ENCODE measurements around the gene SPACA5.
"Not testable (repeated sequence)": the region's sequence is repeated elsewhere in the genome, so short reads cannot be mapped to it uniquely, and the experiment has no call there.

SPACA5 gene

DNA sequence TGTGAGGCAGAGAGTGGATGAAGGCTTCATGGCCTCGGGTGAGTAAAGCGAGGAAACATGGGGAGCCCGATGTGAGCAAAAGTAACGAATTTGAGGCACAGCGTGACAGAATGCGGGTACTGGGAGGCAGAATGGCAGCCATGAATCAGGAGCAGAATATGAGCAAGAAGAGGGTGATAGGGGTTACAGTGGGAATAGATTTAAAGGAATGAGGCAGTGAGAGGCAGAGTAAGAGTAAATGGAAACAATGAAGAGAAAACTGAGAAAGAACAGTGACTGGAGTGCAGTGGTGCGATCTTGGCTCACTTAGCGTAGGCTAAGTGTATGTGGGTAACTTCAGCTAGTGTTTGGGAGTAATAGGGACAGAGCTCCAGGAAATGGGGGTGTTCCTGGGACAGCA is at the start of gene SPACA5:
Gene SPACA5 (plus strand): TSS at position 301 of the 400 bp plus-strand sequence. CDS start 815 bp downstream, outside the sequence.
- not testable (repeated sequence) for DNase-seq

- DNase-seq = not testable (repeated sequence)
These were observed 48.6 kb upstream of the SPACA5 start for GRCh38 chrX:47958206-47958605.

GRCh38 chrX:47958761-47959342 is 47.9 kb upstream of the SPACA5 start:
- DNase-seq = no peak

GRCh38 chrX:47960406-47960805 is 46.4 kb upstream of the SPACA5 start:
- DNase-seq = no peak

GRCh38 chrX:47961830-47962229 is 45.0 kb upstream of the SPACA5 start:
- not testable (repeated sequence) for DNase-seq

DNA sequence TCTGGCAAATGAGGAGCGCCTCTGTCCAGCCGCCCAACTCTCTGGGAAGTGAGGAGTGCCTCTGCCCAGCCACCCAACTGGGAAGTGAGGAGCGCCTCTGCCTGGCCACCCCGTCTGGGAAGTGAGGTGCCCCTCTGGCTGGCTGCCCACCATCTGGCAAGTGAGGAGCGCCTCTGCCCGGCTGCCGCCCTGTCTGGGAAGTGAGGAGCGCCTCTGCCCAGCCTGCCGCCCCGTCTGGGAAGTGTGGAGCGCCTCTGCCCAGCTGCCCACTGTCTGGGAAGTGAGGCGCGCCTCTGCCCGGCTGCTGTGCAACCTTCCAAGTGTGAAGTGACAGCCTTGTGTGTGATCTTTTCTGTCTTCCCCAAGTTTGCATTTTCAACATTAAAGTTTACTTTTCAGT is 41.3 kb upstream of the SPACA5 start:
- not testable (repeated sequence) for DNase-seq

DNA sequence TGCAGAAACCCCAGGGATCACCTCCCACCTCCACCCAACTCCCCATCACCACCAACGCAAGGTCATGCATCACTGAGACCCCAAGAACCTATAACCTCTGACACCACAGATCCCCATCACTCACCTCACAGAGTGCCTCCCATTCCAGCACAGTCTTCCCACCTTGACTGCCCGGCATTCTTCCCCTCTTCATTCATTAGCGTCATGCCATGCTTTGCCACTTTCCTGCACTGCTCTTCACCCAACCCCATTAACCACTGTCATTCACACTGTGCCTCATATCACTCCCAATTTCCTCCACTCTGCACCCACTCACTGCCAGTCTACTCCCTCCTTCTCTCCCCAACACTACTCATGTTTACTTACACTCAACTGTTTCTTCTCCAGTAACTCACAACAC is 33.6 kb upstream of the SPACA5 start:
- no peak for DNase-seq

DNA sequence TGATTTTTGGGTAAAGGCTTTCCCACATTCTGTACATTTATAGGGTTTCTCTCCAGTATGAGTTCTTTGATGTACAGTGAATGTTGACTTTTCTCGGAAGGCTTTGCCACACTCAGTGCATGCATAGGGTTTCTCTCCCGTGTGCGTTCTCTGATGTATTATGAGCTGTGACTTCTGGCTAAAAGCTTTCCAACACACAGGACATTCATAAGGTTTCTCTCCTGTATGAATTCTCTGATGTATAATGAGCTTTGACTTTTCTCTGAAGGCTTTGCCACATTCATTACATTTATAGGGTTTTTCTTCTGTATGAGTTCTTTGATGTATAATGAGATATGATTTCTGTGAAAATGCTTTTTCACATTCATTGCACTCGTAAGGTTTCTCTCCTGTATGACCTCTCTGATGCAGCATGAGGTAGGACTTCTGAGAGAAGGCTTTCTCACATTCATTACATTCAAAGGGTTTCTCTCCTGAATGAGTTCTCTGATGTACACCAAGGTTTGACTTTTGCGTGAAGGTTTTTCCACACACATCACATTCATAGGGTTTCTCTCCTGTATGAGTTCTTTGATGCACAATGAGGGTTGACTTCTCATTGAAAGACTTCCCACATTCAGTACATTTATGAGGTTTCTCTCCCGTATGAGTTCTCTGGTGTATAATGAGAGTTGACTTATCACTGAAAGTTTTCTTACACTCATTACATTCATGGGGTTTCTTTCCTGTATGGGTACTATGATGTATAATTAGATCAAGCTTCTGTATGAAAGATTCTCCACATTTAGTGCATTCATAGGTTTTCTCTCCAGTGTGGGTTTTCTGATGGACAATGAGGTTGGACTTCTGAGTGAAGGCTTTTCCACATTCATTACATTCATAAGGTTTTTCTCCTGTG is 30.3 kb upstream of the SPACA5 start:
- DNase-seq = no peak

DNA sequence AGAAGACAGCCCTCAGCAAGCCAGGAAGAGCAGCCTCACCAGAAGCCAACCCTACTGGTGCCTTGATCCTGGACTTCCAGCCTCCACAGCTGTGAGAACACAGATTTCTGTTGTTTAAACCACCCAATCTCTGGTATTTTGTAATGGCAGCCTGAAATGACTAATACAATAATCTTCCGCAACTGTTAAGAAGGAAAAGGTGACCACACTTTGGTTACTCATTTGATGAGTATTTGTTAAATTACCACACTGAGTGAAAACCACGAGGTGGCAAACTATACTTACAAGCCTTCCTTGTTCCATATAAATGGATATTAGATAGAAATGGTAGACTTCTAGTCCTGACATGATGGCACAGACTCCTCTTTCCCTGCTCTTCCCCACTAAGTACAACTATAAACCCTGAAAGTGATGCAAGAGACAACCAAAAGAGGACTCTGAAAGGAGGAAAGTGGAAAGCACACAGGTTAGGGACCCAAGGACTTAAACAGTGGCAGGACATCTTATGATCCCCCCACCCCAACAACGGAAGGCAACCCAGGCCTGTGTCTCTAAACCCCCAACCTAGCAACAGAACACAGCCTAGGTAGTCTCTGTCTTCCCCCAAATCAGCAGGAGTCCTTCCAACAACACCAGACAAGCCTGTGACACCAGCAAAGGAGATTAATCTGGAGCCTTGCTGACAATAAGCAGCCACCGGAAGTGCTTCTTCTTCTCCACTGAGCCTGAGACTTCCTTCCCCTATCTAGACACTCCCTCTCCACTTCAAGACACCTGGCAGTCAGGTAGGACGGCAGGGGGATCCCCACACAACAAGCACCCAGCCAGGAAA is 15.3 kb upstream of the SPACA5 start:
- DNase-seq = no peak

GRCh38 chrX:47992095-47992380 is 14.8 kb upstream of the SPACA5 start:
- no peak for DNase-seq

- no peak for DNase-seq
These were observed 14.1 kb upstream of the SPACA5 start for GRCh38 chrX:47992669-47993068.

DNA sequence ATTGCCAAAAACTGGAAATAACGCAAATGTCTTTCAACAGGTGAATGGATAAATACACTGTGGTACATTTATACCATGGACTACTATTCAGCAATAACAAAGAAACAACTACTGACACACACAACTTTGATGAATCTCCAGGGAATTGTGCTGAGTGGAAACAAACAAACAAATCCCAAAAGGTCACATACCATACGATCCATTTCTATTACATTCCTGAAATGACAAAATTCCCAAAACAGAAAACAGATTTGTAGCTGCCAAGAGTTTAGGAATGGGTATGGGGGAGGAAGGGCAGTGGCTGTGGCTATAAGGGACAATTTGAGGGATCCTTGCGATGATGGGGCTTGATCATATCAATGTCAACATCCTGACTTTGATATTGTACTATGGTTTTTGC is 5.5 kb upstream of the SPACA5 start:
- no peak for DNase-seq

DNA sequence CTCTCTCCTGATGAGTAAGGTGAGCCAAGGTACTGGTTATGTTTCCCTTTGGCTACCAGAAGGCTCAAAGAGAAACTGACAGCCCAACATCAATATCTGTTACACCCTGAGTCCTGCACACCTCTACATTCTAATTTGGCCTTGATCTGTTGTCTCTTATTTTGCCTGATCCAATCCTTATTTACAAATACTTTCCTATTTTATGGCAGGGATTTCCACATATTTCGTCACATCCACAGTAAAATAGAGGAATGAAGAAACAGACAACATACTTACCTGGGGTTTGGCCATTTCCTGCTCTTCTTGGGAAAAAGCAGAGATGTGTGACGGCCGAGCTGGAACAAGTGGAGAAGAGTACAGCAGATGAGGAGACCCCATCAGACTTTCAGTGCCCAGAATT is 4.5 kb upstream of the SPACA5 start:
- DNase-seq = no peak

DNA sequence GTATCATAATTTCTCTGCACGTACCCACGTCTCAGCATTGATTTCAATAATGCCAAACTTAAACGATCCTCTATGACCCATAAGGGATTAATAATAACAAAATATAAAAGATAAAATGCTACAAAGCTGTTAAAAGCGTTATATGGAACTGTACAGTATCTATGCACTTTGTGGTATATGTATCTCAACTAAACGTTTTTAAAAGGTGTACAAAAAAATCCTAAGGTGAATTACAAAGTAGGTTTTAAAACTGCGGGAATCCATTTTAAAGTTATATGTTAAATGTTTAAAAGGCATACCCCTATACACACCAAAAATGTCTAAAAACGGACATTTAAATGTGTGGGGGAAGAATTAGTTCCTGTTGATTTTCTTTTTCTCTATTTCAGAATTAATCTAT is 3.9 kb upstream of the SPACA5 start:
- DNase-seq = no peak

GRCh38 chrX:48003367-48003757 is 3.4 kb upstream of the SPACA5 start:
- peak in 2 of 51 donors; percentile 0 to 10 for DNase-seq

- DNase-seq = peak; percentile 6 to 89 (median 74)
These were observed 2.9 kb upstream of the SPACA5 start, which contains the start of gene ZNF182 for GRCh38 chrX:48003758-48004457. Gene ZNF182 (minus strand): TSS chrX:48003989. CDS start chrX:48002609, 1,380 bp downstream.

- not testable (repeated sequence) for DNase-seq
These were observed 2.7 kb downstream of the SPACA5 start for GRCh38 chrX:48009445-48009960.

GRCh38 chrX:48016583-48017310 is 10.0 kb downstream of the SPACA5 start:
- not testable (repeated sequence) for DNase-seq

GRCh38 chrX:48019892-48020291 is 13.1 kb downstream of the SPACA5 start:
- DNase-seq = not testable (repeated sequence)

- DNase-seq = peak in 1 of 51 donors; percentile 0
These were observed 13.7 kb downstream of the SPACA5 start for GRCh38 chrX:48020472-48020871.

Data from hypothalamus (tissue), 51 donors.